CD14-positive monocyte (primary cell): ENCODE results near the gene PRTFDC1. TPM values are rescaled to one million over a fixed set of nuclear protein-coding genes. Genes with fewer than 3 reads are reported as not detected.

Experiments
- DNase-seq, 3 donors: peaks; one replicate each; pipeline ENCODE4 v3.0.0-alpha.2; 2011 to 2022
- H2AFZ ChIP-seq: 2 replicates; pipeline ENCODE4 v1.6.0; 2012; ENCODE audit warnings: mild to moderate bottlenecking, low read depth, low read length, inconsistent platforms; ENCODE audit not compliant: insufficient read depth, poor library complexity, severe bottlenecking
- H3K27ac ChIP-seq, 2 donors: 1 replicate in 1 of 2; 2 replicates in 1 of 2; pipeline ENCODE4 v1.5.1; 2012 to 2013; ENCODE audit warnings: low read length in 2 of 2, control low read depth in 1 of 2, inconsistent platforms in 1 of 2, low read depth in 1 of 2, mild to moderate bottlenecking in 1 of 2
- H3K27me3 ChIP-seq, 2 donors: one replicate each; pipeline versions ENCODE4 v1.6.0 to v1.6.1; 2011 to 2013; ENCODE audit warnings: low read length in 2 of 2; ENCODE audit not compliant: control insufficient read depth in 2 of 2, insufficient read depth in 2 of 2
- H3K36me3 ChIP-seq, 2 donors: replicated peaks in 1 of 2; 1 replicate in 1 of 2; 2 replicates in 1 of 2; pipeline versions ENCODE4 v1.5.1 to v1.6.1; 2012 to 2013; ENCODE audit warnings: low read length in 2 of 2, control low read depth in 1 of 2, inconsistent platforms in 1 of 2, mild to moderate bottlenecking in 1 of 2; ENCODE audit not compliant: insufficient read depth in 2 of 2, control insufficient read depth in 1 of 2
- H3K4me1 ChIP-seq, 2 donors: 1 replicate in 1 of 2; 2 replicates in 1 of 2; pipeline versions ENCODE4 v1.5.1 to v1.6.1; 2012 to 2013; ENCODE audit warnings: low read length in 2 of 2, control low read depth in 1 of 2, inconsistent platforms in 1 of 2, mild to moderate bottlenecking in 1 of 2, moderate library complexity in 1 of 2; ENCODE audit not compliant: insufficient read depth in 2 of 2, control insufficient read depth in 1 of 2
- H3K4me2 ChIP-seq: replicated peaks from 2 replicates; pipeline ENCODE3; 2012; ENCODE audit warnings: low read length, moderate library complexity, mild to moderate bottlenecking; ENCODE audit not compliant: poor library complexity, severe bottlenecking; ENCODE audit errors: extremely low read depth
- H3K4me3 ChIP-seq, 3 experiments: fragments of 200-600 bp in 1 of 3; sonication (generic) in 1 of 3; replicated peaks in 1 of 3; 1 replicate in 2 of 3; 2 replicates in 1 of 3; pipeline ENCODE4 v1.5.1; 2011 to 2013; ENCODE audit warnings: low read length in 3 of 3, mild to moderate bottlenecking in 3 of 3, control low read depth in 2 of 3, low read depth in 2 of 3, inconsistent platforms in 1 of 3, moderate library complexity in 1 of 3
- H3K79me2 ChIP-seq: 2 replicates; pipeline ENCODE4 v1.6.0; 2012; ENCODE audit warnings: mild to moderate bottlenecking, control low read depth, inconsistent platforms, low read length, moderate library complexity; ENCODE audit not compliant: insufficient read depth
- H3K9ac ChIP-seq: 2 replicates; pipeline ENCODE4 v1.6.0; 2017; ENCODE audit warnings: low read length, mild to moderate bottlenecking; ENCODE audit not compliant: insufficient read depth, poor library complexity, severe bottlenecking
- H3K9me3 ChIP-seq, 2 donors: replicated peaks in 1 of 2; 1 replicate in 1 of 2; 2 replicates in 1 of 2; pipeline versions ENCODE4 v1.5.1 to v1.6.1; 2012 to 2013; ENCODE audit warnings: low read length in 2 of 2, control low read depth in 1 of 2; ENCODE audit not compliant: control insufficient read depth in 1 of 2, insufficient read depth in 1 of 2
- H4K20me1 ChIP-seq: 2 replicates; pipeline ENCODE4 v1.6.0; 2012; ENCODE audit warnings: mild to moderate bottlenecking, low read length, control low read depth, moderate library complexity; ENCODE audit not compliant: insufficient read depth
- H3K27ac Mint-ChIP-seq, 7 donors: one replicate each; pipeline ENCODE4 v1.8.0; 2020; ENCODE audit warnings: mild to moderate bottlenecking in 7 of 7, mixed read lengths in 7 of 7, moderate library complexity in 6 of 7, inconsistent platforms in 2 of 7
- H3K27me3 Mint-ChIP-seq, 3 donors: one replicate each; pipeline ENCODE4 v1.8.0; 2021 to 2022; ENCODE audit warnings: low read depth in 3 of 3, mild to moderate bottlenecking in 3 of 3, mixed read lengths in 3 of 3, moderate library complexity in 3 of 3, inconsistent platforms in 1 of 3
- H3K36me3 Mint-ChIP-seq, 2 donors: one replicate each; pipeline ENCODE4 v1.8.0; 2020; ENCODE audit warnings: mixed read lengths in 2 of 2, inconsistent platforms in 1 of 2, mild to moderate bottlenecking in 1 of 2
- H3K4me1 Mint-ChIP-seq: one replicate; pipeline ENCODE4 v1.8.0; 2020; ENCODE audit warnings: mild to moderate bottlenecking, mixed read lengths
- H3K4me3 Mint-ChIP-seq, 2 donors: one replicate each; pipeline ENCODE4 v1.8.0; 2020; ENCODE audit warnings: mild to moderate bottlenecking in 2 of 2, mixed read lengths in 2 of 2, moderate library complexity in 1 of 2
- H3K9me3 Mint-ChIP-seq, 7 donors: one replicate each; pipeline ENCODE4 v1.8.0; 2020 to 2022; ENCODE audit warnings: mixed read lengths in 7 of 7, mild to moderate bottlenecking in 6 of 7, moderate library complexity in 6 of 7, inconsistent platforms in 2 of 7
- WGBS: methylation state at CpG from one replicate; pipeline ENCODE4 v1.1.5; 2013; ENCODE audit warnings: missing lambda C conversion rate; ENCODE audit not compliant: insufficient coverage; 5-methylcytosine and 5-hydroxymethylcytosine counted together
- intact Hi-C, 2 donors: fragments of 100-400 bp; cut with micrococcal nuclease; formaldehyde crosslinking; loops; one replicate each; pipeline versions ENCODE4 v1.15.0 to v1.15.1; 2023
- polyA plus RNA-seq, 3 donors: library from polyadenylated mRNA; depleted of rRNA in 1 of 3; unstranded in 2 of 3; stranded (reverse) in 1 of 3; fragments of 300-500 nt in 2 of 3; fragments of >200 nt in 1 of 3; fragmentation: Illumina TruSeq in 2 of 3; gene quantifications; 1 replicate in 2 of 3; 2 replicates in 1 of 3; pipeline ENCODE4 v1.2.3, GENCODE V29; 2012 to 2021
- TF ChIP-seq, protein P1 (sequence below): fragments of 200-600 bp; IDR thresholded peaks from one replicate; pipeline ENCODE4 v1.8.0; 2022; ENCODE audit warnings: antibody characterized with exemption, mild to moderate bottlenecking

Gene PRTFDC1
- polyA plus RNA-seq, 3 donors = not detected

GRCh38 chr10:24872049-24872789 is 80.2 kb downstream of the PRTFDC1 start:
- no peak overlapping the region for H3K4me2 ChIP-seq
- H3K9ac ChIP-seq = no peak overlapping the region
- H3K9me3 ChIP-seq = peaks cover 6 to 10% of the 10 kb centered on the region in 2 donors
- DNase-seq = no peak
- H3K9me3 Mint-ChIP-seq = peaks cover 2 to 14% (median 4%) of the 10 kb centered on the region in 7 donors
- H3K4me3 ChIP-seq = no peak overlapping the region
- H3K79me2 ChIP-seq = no peaks in the 10 kb centered on the region
- H3K36me3 ChIP-seq = no peaks in the 10 kb centered on the region
- TF ChIP-seq, protein P1, sequence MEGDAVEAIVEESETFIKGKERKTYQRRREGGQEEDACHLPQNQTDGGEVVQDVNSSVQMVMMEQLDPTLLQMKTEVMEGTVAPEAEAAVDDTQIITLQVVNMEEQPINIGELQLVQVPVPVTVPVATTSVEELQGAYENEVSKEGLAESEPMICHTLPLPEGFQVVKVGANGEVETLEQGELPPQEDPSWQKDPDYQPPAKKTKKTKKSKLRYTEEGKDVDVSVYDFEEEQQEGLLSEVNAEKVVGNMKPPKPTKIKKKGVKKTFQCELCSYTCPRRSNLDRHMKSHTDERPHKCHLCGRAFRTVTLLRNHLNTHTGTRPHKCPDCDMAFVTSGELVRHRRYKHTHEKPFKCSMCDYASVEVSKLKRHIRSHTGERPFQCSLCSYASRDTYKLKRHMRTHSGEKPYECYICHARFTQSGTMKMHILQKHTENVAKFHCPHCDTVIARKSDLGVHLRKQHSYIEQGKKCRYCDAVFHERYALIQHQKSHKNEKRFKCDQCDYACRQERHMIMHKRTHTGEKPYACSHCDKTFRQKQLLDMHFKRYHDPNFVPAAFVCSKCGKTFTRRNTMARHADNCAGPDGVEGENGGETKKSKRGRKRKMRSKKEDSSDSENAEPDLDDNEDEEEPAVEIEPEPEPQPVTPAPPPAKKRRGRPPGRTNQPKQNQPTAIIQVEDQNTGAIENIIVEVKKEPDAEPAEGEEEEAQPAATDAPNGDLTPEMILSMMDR = no peak
- peaks cover 13 to 17% of the 10 kb centered on the region in 2 donors for H3K4me1 ChIP-seq
- H3K27ac Mint-ChIP-seq = peak overlapping the region in 2 of 7 donors; percentile 43 to 59
- H3K4me1 Mint-ChIP-seq = peaks cover 27% of the 10 kb centered on the region
- intact Hi-C loops = no loop called here
- H4K20me1 ChIP-seq = no peaks in the 10 kb centered on the region
- H3K27me3 Mint-ChIP-seq = peaks cover 0 to 2% (median 0%) of the 10 kb centered on the region in 3 donors
- H3K36me3 Mint-ChIP-seq = no peaks in the 10 kb centered on the region
- 100% methylated on average over 2 of the region's 6 CpGs for WGBS
- H3K27me3 ChIP-seq = no peaks in the 10 kb centered on the region
- H2AFZ ChIP-seq = no peak overlapping the region
- no peak overlapping the region for H3K27ac ChIP-seq
- H3K4me3 Mint-ChIP-seq = no peak overlapping the region

DNA sequence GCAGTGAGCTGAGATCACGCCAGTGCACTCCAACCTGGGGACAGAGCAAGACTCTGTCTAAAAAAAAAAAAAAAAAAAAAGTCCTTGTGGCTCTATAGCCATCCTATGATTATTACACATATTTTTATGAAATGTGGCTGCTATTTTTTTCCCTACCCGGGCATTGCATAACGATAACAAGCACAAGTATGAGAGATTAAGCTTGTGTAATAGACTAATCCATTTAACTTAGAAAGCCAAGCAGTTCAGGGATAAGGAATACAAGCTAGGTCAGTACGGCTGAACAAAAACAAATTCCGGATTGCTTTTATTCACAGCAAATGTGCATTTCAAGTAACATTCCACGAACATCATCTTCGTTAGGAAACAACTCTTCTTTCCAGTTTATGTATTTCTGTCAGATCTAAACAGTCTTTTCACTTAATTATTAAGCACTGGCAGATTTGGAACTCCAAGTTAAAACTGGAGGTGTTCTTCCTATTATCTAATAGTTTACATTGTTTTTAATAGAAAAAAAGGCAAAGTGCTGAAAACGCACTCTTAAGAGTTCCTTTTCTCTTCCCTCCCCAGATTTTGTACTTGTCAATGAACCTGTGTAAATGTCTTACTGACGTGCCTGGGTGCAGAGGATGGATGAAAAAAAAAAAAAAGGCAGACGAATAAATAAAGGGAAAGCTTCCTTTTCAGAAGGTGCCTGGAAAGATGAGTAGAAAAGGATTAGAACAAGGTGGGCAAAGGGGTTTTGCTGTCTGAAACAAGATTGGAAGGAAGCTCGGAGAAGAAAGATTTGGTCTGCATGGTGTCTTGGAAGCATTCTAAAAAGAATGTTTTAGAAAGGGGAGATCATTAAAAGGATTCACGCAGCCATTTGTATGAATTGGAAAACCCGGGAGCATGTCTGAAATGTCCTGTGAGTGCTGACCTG is 81.1 kb downstream of the PRTFDC1 start:
- H3K9me3 ChIP-seq = peaks cover 6 to 10% of the 10 kb centered on the region in 2 donors
- H3K36me3 ChIP-seq = no peaks in the 10 kb centered on the region
- Mint-ChIP-seq H3K27ac (no peak overlapping the region), H3K36me3 (no peaks in the 10 kb centered on the region), H3K4me3 (no peak overlapping the region), H3K27me3 (peaks cover 0 to 3% (median 2%) of the 10 kb centered on the region in 3 donors), H3K9me3 (peaks cover 2 to 14% (median 4%) of the 10 kb centered on the region in 7 donors), H3K4me1 (peaks cover 34% of the 10 kb centered on the region)
- intact Hi-C loops = no loop called here
- H3K9ac ChIP-seq = no peak overlapping the region
- H3K4me2 ChIP-seq = no peak overlapping the region
- TF ChIP-seq, protein P1 = no peak
- H2AFZ ChIP-seq = peak overlapping the region; percentile 21
- DNase-seq = no peak
- H3K4me1 ChIP-seq = peaks cover 18 to 21% of the 10 kb centered on the region in 2 donors
- H3K4me3 ChIP-seq = no peak overlapping the region
- 98% methylated on average over 6 of the region's 13 CpGs for WGBS
- H3K27me3 ChIP-seq = no peaks in the 10 kb centered on the region
- H4K20me1 ChIP-seq = no peaks in the 10 kb centered on the region
- H3K79me2 ChIP-seq = no peaks in the 10 kb centered on the region
- no peak overlapping the region for H3K27ac ChIP-seq
